HG03558 (cell line): ENCODE results near the gene DDX10.

ENCODE experiments used
- ATAC-seq: cut with Tn5 transposase; IDR thresholded peaks from one replicate; pipeline ENCODE4 v1.9.1; 2021; ENCODE audit warnings: moderate number of reproducible peaks; ENCODE audit not compliant: unreplicated experiment; ENCODE audit errors: extremely low read depth

DDX10 gene

GRCh38 chr11:108960501-108960900 is 295.6 kb downstream of the DDX10 start:
- no peak for ATAC-seq

GRCh38 chr11:108961095-108961494 is 296.2 kb downstream of the DDX10 start:
- ATAC-seq, result no peak

GRCh38 chr11:108963118-108963517 is 298.2 kb downstream of the DDX10 start:
- no peak for ATAC-seq

GRCh38 chr11:108965306-108966001 is 300.6 kb downstream of the DDX10 start:
- ATAC-seq, result no peak

GRCh38 chr11:108966206-108966605 is 301.3 kb downstream of the DDX10 start:
- no peak for ATAC-seq

- no peak for ATAC-seq
Observed at GRCh38 chr11:108966978-108967377, 302.1 kb downstream of the DDX10 start.

- no peak for ATAC-seq
Observed at GRCh38 chr11:108967571-108967970, 302.7 kb downstream of the DDX10 start.

- no peak for ATAC-seq
Observed at GRCh38 chr11:108970221-108970991, 305.5 kb downstream of the DDX10 start.

- ATAC-seq, result no peak
Observed at GRCh38 chr11:108973402-108974162, 308.7 kb downstream of the DDX10 start.

- no peak for ATAC-seq
Observed at GRCh38 chr11:108975026-108975425, 310.2 kb downstream of the DDX10 start.

GRCh38 chr11:108975641-108976071 is 310.8 kb downstream of the DDX10 start:
- no peak for ATAC-seq

- no peak for ATAC-seq
Observed at GRCh38 chr11:108983636-108984420, 319.0 kb downstream of the DDX10 start.

GRCh38 chr11:108984523-108984922 is 319.7 kb downstream of the DDX10 start:
- ATAC-seq, result no peak

- no peak for ATAC-seq
Observed at GRCh38 chr11:108985236-108985944, 320.5 kb downstream of the DDX10 start.

GRCh38 chr11:108985945-108986279 is 321.0 kb downstream of the DDX10 start:
- ATAC-seq, result no peak
